ENCODE results near the gene ODAD2.

The ODAD2 gene

DNA sequence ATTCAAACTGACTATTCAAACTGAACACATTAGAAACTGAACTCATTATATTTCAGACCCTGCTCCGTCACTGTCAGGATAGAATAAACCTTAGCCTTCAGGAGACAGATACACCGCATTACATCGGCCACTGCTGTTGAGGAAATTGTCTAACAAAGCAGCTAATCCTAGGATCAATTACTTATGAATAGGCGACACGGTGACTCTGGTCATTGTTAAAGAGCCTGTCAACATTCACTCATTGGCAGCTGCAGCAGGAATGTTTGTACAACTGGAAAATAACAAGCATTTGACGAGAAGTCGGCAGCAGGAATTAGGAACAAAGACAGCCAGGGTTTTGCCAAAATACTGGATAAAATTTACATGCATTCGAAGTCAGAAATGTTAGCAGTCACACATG is 141.3 kb downstream of the ODAD2 start:
- in situ Hi-C loops (cut with MboI; ENCODE audit: low sequenced_read_pairs), result no loop called here

DNA sequence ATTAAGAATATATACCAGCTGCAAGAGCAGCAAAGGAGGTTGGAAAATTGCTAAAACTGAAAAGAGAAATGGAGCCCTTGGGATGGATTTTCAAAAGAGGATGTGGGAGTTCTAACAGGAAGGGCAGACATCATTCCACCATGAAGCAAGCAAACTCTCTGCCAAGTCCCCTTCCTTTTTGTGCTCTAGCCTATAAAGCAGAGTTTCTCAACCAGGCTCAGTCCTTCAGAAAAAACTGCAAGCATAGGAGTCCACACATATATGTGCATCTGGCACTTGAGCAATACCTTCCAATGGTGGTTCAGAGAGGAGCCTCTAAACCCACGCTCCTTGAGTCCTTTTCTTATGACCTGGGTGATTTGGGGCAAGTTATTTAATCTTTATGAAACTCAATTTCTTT is 154.7 kb downstream of the ODAD2 start:
- in situ Hi-C loops (cut with MboI; ENCODE audit: low sequenced_read_pairs), result no loop called here

DNA sequence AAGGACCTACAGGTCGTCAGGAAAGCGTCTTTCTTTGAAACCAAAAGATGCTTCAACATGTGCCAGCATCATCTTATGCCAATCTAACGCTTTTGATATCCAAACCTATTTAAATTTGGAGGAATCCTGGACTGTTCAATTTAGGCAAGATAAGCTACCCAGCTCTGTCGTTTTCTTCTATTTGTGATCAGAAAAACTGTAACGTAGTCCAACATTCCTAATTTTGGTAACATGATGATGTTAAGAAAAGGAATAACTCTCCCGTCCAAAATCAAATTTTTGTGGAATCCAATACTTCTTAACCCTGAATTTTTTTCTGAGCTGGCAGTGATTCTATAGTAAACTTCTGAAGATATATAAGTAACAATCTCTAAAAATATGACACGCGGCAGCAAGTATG is 160.0 kb downstream of the ODAD2 start:
- in situ Hi-C loops (cut with MboI; ENCODE audit: low sequenced_read_pairs), result no loop called here

DNA sequence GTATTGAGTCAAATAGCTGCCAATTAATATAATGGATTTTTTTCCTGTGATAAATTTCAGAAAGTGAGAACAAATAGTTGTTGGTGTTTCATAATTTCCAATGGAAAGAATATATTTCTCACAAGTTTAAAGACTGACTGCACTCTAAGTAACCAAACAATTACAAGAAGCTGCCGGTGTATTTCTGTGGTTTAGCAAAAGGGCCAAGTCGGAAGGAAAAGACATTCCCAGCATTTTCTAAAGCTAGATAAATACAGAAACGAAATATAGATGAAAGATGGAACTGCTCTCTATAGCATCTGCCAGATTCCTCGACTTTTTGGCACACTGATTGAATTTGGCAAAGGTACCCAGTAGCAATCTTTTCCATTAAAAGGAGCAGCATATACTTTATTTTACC is 160.5 kb downstream of the ODAD2 start:
- in situ Hi-C loops (cut with MboI; ENCODE audit: low sequenced_read_pairs), result no loop called here

DNA sequence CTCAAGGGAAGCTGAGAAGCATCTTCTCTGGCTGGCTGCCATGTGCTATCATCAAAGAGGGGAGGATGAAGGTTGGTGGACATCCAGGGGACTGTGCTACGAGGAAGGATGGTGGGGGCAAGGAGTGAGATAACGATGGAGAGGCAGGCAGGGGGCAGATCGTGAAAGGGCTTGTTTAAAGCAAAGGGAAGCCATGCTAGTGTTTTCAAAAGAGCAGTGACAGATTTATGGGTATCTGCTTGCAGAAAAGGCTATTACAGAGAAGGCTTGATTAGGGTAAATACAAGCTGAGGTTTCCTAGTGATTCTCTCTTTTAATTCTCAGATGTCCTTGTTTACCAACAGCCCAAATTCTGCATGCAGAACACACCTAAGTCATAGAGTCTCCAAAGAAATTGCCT is 164.4 kb downstream of the ODAD2 start:
- in situ Hi-C loops (cut with MboI; ENCODE audit: low sequenced_read_pairs), result no loop called here

DNA sequence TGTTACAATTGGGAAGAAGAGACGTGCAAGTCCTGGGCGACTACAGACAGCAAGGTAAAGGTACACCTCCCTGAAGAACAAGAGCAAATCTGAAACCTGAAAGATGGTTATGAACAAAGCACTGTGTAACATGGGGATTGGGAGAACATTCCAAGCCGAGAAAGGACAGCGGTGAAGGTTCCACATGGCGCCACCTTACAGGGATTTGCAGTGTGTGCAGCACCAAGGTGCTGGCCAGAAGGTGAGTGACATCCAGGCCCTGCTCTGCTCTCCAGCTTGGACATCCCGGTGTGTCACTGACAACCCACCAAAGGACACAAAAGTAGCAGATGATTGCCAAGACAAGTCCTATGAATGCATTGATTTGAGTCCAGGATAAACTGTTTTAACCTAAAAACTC is 165.1 kb downstream of the ODAD2 start:
- in situ Hi-C loops (cut with MboI; ENCODE audit: low sequenced_read_pairs), result no loop called here

DNA sequence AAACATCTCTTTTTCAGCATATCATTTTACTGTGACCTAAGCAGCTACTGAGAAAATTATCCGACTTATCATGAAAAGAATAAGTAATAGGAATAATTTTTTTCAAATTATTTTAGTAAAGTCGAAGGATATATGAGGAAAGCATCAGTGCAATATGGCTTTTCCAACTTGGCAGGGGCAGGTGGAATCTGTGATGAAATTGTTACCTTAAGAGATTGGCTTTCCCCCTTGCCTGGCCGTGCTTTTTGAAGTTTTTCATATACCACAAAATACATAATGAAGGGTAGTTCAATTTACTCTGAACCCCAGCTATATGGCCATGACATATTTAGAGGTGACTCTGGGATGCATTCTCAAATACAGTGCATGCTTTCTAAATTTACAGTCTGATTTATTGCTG is 166.1 kb downstream of the ODAD2 start:
- in situ Hi-C loops (cut with MboI; ENCODE audit: low sequenced_read_pairs), result no loop called here

DNA sequence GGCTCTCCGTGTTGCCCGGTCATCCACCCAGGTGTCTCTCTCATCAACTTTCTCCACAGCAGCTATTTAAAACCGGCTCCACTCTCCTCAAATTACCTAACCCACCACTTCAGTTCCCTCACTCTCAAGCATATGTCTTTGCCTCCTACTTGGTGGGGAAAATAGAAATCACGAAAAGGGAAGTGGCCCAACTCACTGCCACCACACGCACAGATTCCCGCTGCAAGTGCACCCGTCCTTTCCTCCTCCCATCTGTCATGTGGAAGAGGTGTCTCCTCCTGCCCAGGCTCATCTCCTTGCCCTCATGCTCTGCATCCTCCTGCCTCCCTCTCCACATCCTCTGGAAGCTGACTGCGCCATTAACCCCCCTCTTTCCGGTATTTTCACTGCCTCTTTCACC is 172.5 kb downstream of the ODAD2 start:
- in situ Hi-C loops (cut with MboI; ENCODE audit: low sequenced_read_pairs), result no loop called here

DNA sequence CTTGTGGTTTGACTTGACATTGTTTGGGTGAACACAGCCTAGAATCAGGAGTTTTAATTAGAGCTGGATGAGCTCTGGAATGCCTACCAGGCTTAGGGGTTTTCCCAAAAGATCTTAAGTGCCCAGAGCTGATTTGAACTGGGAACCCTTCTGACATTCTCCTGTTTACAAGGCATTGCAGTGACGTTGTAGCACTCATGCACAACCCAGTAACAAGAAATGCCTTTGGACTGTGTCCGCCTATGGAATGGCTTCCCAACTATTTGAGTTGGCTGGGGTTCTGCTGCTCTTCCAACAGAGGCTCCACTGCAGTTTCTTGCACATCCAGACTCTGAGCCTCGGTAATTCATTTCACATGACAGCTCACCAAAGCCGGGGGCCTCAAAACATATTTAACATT is 176.6 kb downstream of the ODAD2 start:
- in situ Hi-C loops (cut with MboI; ENCODE audit: low sequenced_read_pairs), result no loop called here

DNA sequence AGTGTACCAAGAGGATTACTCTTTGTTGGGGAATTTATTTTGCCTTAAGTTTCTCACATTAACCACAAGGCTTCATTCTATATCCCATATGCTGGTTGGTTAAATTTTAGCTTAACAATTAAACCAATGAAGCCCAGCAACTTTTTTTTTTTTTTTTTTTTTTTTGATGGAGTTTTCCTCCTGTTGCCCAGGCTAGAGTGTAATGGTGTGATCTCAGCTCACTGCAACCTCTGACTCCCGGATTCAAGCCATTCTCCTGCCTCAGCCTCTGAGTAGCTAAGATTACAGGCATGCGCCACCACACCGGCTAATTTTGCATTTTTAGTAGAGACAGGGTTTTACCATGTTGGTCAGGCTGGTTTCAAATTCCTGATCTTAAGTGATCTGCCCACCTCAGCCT is 178.2 kb downstream of the ODAD2 start:
- in situ Hi-C loops (cut with MboI; ENCODE audit: low sequenced_read_pairs), result no loop called here

DNA sequence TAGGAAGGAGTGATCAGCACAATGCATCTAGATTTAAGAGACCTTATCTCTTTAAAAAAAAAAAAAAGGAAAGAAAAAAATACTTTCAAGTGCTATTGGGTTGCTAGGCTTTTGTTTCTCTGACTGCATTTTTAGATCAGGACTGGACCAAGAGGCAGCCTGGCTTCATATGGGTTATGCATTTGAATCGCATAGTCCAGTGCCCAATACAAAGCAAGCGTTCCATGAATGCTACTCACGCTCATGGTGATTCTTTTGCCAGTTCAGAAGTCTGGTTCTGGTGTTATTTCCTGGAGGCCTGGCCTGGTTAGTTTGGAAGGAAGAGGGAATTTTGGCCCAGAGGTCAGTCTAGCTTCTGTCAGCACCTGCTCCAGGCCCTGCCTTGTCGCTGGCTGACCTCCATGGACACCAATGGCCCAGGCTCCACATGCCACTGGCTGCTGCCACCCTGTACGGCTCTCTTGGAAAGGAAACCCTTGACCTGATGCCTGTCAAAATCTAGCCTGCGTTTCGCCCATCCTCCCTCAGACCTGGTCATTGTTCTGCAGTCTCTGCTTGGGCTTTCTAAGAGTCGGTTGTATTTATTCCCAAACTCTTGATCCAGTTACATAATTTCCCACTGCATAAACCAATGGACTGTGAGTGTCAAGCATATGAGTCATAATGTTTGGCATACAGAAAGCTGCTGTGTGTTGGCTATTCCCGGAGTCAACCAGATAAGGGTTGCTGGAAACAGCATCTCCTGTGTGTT is 178.9 kb downstream of the ODAD2 start:
- in situ Hi-C loops (cut with MboI; ENCODE audit: low sequenced_read_pairs), result no loop called here

DNA sequence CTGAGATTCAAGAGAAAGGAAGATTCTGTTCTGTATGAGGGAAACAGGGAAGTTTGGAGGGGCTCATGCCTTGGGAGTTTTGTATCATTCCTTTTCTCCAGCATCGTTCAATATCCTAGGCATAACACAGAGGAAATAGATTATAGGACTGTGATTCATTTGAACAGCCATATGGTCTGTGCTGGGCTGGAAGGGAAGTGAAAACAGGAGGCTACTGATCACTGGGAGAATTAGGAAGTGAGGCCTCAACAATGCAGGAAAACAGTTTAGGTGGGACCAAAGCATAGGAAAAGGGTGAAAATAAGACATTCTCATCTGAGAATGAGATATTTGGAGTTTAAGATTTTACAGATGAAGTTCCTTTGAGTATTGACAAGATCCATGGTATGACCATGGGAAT is 182.6 kb downstream of the ODAD2 start:
- in situ Hi-C loops (cut with MboI; ENCODE audit: low sequenced_read_pairs), result no loop called here

DNA sequence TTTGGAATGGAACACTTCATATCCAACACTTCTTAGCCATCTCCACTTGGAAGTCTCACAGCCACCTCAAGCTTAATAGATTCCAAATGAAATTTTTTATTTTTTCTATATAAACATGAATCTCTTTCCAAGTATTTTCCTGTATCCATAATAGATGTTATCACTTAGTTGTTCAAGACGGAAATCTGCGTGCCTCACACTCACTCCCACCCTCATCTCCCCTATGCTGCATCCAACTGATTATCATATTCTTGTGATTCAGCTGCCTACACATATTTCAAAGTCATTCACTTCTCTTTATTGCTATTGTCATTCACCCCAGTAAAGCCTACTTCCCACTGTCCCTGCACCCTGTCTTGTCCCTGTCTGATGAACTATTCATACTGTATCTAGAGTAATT is 183.0 kb downstream of the ODAD2 start:
- in situ Hi-C loops (cut with MboI; ENCODE audit: low sequenced_read_pairs), result no loop called here

DNA sequence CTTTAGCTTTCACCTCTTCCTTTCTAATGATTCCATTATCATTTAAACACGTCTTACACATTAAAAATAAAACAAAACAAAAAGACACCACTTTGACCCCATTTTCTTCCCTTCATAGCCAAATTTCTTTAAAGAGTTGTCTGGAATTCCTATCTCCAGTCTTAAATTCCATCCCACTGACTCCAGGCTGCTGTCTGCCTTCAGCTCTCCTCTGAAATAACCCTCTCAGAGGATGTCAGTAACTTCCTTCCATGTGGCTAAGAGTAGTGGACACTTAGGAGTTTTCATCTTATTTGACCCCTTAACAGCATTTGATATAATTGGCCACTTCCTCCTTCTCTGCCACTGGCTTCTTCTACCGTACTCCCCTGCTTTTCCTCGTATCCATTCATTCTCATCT is 183.6 kb downstream of the ODAD2 start:
- in situ Hi-C loops (cut with MboI; ENCODE audit: low sequenced_read_pairs), result no loop called here

DNA sequence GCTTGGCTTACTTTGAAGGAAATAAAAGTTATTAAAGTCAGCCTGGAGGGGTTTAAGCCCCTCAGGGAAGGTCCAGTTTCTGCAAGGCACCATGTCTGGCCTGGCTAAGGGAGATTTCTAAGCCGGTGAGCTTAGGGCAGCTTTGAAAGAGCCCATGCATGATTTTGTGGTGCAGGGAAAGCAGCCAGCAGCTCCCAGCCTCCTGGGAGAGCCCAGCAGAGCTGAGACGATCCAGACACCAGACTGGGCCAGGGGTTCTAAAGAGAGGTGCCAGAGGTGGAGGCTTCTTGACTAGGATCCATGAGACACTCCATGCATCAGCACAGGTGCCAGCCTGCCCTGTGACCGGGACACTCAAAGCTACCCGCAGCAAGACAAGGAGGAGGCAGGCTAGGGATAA is 193.7 kb downstream of the ODAD2 start:
- in situ Hi-C loops (cut with MboI; ENCODE audit: low sequenced_read_pairs), result no loop called here

DNA sequence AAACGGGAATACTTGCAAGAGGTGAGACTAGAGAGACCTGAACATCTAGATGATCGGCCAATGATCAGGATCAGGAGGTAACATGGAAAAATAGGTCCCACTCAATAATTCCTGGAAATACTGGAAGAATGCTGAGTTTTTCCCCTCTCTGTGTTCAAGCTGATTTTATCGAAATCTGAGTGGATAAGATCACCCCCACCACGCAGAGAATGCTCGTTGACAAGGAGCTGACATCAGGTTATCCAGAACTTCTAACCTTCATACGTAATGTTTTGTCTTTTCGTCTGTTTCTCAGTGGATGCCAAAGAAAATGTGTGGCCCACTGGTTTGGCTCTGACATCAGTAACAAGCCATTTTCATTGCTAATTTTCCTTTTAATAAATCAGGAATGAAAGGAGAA is 194.7 kb downstream of the ODAD2 start:
- in situ Hi-C loops (cut with MboI; ENCODE audit: low sequenced_read_pairs), result no loop called here

DNA sequence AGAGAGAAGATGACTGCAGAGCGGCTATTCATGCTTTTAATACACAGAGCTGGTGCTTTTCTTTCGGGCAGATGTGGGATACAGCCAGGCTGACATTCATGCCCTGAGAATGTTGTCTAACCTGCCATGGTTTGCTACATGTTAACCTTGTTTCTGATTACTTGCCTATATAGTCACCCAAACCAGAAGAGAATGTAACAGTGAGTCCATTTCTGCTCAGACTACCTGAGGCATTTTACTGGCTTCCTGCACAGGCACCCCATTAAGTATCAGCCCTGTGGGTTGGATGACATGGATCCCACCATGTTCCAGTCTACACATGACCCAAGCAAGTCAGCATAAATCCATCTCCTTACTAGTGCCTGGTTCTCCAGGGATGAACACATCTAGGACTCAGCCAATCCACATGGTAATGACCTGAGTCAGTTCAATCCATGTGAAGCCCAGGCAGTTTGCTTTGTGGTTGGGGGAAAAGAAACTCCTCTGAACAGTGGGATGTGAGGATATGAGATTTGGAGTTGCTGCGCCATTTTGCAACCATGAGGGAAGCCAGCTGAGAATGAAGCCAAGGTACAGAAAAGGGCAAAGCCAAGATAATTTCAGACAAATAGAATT is 197.6 kb downstream of the ODAD2 start:
- in situ Hi-C loops (cut with MboI; ENCODE audit: low sequenced_read_pairs), result no loop called here

DNA sequence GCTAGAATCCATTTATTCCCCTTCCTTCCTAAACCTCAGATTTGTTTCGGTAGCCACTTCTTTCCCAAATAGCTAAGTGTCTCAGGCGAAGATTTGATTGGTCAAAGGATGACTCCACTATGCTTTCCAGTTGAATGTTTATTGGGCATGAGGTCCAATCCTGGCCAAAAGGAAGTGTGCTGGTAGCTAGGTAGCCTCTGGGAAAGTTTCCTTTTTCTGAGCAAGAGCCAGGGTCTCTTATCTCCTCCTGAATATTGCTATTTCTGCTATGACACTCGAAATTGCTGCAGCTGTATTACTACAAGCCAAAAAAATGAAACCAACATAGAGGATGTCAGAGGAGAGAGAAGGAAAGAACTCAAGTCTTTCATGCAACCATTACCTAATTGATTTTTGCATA is 199.8 kb downstream of the ODAD2 start:
- in situ Hi-C loops (cut with MboI; ENCODE audit: low sequenced_read_pairs), result no loop called here

DNA sequence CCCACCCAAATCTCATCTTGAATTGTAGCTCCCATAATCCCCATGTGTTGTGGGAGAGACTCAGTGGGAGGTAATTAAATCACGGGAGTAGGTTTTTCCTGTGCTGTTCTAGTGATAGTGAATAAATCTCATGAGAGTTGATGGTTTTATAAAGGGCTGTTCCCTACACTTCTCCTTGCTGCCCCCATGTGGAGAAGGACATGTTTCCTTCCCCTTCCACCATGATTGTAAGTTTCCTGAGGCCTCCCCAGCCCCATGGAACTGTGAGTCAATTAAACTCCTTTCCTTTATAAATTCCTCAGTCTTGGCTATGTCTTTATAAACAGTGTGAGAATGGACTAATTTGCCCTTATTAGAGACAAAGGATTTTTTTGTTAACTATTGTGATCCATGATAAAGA is 204.7 kb downstream of the ODAD2 start:
- in situ Hi-C loops (cut with MboI; ENCODE audit: low sequenced_read_pairs), result no loop called here

DNA sequence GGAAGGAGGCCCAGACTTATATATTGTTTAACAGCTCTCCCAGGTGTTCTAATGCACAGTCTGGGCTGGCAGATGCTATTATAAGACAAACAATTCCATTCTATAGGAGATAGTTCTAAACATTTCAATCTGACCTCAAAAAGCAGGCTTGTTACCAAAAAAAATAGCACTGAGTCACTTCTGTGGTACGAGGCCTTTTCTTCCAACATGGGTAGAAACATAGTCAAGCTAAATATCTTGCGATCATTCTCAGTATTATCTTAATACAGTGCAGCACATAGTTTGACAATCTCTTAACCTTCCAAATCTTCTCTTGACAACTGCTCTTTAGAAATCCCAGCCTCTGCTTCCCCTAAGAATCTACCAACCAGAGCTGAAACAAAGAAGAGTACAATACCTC is 206.7 kb downstream of the ODAD2 start:
- in situ Hi-C loops (cut with MboI; ENCODE audit: low sequenced_read_pairs), result no loop called here

DNA sequence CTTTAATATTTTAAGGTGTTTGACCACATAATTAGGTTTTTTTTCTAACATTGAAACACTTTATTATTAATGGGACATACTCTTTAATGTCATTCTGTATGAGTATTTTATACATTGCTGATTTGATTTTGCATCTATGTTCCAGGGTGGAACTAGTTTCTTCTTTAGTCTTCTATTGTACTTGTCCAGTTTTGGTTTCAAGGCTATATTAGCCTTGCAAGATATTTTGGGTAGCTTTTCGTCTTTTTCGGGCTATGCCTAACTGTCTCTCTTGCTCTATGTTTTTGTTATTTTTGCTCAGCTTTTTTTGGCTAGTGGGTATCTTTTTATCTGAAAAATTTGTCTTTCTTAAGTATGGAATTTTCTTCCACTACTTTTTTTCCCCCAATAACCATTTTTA is 214.6 kb downstream of the ODAD2 start:
- in situ Hi-C loops (cut with MboI; ENCODE audit: low sequenced_read_pairs), result no loop called here

DNA sequence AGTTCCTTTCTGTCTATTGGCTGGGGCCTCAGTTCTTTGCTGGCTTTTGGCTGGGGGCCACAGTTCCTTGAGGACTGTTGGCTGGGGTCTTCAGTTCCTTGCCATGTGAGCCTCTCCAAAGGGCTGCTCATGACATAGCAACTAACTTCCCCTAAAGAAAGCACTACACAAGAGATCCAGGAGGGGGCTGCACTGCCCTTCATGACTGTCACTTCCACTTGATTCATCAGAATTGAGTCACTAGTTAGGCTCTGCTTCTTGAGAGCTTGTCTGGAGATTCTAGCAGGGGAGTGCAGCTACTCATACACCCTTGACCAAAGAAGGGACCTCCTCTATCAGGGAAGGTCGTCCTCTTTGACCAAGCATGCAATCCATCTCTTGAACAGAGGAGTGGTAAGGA is 215.2 kb downstream of the ODAD2 start:
- in situ Hi-C loops (cut with MboI; ENCODE audit: low sequenced_read_pairs), result no loop called here

DNA sequence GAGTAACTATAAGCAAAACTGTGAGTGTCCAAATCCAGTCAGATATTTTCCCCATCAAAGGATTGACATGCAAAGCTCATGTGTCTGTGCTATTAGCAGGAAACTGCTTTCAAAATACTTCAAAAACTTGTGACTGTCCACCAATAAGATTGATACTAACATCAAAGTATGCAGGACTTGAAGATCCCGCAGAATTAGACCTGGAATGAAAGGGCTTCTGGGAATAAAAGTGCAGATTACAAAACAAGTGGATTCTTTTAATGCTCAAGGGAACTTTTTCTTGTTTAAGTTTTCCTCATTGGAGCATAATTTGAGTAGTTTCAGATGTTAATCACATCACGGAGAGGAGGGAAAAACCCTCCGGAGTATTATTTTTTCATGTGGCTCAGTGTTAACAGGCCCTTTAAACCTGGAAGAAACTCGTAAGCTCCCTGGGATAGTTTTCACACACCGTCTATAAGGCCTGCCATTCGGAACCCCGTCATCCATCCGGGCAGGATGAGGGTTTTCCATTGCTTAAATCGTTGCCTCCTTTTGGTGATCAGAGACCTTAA is 219.3 kb downstream of the ODAD2 start:
- in situ Hi-C loops (cut with MboI; ENCODE audit: low sequenced_read_pairs), result no loop called here
